ENCODE measurements around the gene FAM180A.

The FAM180A gene

GRCh38 chr7:135681762-135682161, 66.9 kb downstream of the FAM180A start:
- DNase-seq (ENCODE audit: low spot score): no peak
